Measurements from ENCODE around the gene WIPI1.

Gene WIPI1

DNA sequence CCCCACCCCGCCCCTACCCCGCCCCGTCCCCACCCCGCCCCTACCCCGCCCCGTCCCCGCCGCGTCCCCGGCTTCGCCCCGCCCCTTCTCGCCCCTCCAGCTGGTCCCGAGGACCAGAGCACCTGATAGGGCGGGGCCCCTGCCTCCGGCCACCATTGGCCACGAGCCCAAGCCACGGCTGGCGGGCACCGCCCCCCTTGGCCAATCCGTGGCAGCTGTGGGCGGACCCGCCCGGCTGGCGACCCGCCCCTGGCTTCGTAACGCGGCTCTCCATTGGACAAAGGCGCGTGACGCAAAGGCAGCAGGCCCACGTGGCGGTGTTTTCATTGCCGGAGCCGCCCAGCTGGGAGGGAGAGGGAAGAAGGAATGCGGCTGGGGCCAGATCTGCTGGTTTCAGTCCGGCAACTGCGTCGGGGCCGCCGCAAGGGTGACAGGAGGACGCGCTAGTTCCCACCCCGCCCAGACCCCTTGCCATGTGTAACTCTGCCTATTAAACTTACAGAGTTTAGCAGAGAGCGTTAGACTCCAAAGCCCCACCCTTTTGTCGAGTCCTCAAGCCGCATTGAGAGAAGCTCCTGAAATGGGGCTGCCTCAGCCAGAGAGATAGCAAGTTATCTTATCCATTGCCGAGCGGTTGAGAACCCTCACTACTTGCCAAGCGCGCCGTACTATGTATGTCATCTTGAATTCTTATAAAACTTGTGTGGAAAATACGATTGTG is 403 bp upstream of the WIPI1 start:
- in situ Hi-C loops (cut with HindIII; ENCODE audit: low pct_unique_long_range_greater_than_20kb, low sequenced_read_pairs), result no loop called here
- DNase-seq (ENCODE audit: low read depth in 1 of 2, low spot score in 1 of 2), result peak; percentile 84 to 100
- no peak for TF ChIP-seq JUND (IDR thresholded peaks at IDR 0.05; ENCODE audit: low read depth)

DNA sequence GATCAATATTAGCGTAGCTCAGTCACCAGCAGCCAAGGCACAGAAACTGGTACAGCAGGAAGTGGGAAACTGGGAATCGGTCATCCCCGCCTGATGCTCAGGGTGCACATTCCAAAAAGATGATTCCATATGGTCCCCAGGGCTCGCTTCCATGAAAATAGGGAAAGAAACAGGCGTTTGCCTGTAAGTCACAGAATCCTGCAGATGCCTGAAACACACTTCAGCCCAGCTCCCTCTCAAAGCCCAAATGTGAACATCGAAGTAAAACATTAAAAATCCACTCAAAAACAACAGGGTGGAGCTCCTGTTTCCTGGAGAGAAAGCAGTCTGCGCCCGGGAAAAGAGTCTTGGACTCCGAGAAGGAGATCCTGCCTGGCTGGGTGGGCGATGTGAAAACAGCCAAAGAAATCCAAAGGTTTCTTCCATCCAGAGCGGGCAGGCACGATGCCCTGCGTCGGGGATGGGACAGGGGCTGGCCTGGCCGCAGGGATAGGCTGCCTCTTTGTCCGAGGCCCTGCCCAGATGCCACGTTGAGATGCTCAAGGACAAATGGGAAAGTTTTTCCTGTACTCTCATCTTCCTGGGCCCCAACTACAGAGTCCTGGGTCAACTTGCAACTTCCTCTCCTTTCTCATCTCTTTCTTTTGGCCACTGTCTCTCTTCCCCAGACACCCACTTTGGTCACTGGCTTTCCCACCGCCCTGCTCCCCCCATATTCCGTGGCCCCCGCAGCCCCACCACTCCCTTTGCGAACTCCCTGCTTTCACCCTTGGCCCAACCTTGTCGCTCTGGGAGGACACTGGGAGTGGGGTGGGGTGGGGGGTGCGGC is 743 bp downstream of the WIPI1 start:
- peak; percentile 75 to 97 for DNase-seq (ENCODE audit: low read depth in 1 of 2, low spot score in 1 of 2)
- TF ChIP-seq JUND (IDR thresholded peaks at IDR 0.05; ENCODE audit: low read depth), result no peak
- in situ Hi-C loops (cut with HindIII; ENCODE audit: low pct_unique_long_range_greater_than_20kb, low sequenced_read_pairs), result no loop called here

DNA sequence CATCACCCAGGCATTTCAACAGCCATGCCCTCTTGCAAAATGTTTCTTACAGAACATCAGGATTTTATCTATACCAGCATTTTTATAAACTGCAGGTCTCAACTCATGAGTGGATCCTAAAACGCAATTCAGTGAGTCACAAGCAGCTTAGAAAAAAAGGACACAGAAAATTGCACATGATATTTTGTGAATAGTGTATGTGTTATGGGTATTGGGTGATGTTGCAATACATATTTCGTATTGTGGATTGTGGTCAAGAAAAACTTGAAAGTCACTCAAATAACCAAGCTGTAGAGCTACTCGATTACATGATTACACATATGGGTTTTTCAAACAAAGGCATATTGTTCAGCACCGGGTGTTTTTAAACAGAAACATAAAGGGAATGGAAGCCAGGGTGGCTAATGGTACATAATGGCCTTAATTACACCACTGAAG is 1.4 kb downstream of the WIPI1 start:
- in situ Hi-C loops (cut with HindIII; ENCODE audit: low pct_unique_long_range_greater_than_20kb, low sequenced_read_pairs), result no loop called here

DNA sequence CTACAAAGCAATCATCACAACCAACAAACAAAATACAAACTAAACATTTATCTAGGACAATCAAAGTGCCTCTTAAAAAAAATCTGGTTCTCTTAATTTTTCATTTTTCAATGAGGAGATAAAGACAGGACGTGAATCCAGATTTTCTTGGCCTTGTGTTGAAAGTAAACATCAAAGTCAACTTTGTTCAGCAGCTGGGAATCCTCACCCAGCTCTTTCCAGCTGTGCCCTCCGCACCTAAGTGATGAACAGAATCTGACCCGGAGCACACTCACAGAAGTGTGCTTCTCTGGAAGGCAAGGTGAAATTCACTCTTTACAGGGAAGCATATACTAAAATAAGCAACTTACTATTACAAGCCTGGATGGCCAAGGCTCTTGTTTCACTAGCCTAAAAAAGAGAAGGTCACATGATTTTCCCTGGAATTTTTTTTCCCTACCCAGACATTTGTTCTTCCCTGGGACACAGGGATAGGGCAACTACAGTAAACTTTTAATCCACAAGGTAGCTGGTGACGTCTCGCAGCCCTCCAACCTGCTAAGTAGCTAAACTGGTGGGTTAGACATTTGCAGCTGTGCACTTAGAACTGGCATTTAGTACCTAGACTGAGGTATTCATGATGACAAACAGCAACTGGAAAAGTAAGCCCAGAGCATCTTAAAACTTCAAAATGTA is 3.2 kb downstream of the WIPI1 start:
- in situ Hi-C loops (cut with HindIII; ENCODE audit: low pct_unique_long_range_greater_than_20kb, low sequenced_read_pairs), result no loop called here
- no peak for DNase-seq (ENCODE audit: low read depth in 1 of 2, low spot score in 1 of 2)
- no peak for TF ChIP-seq JUND (IDR thresholded peaks at IDR 0.05; ENCODE audit: low read depth)

More for the DNA sequence above, 1.4 kb downstream of the WIPI1 start:
- no peak for TF ChIP-seq JUND (IDR thresholded peaks at IDR 0.05; ENCODE audit: low read depth)
- DNase-seq (ENCODE audit: low read depth in 1 of 2, low spot score in 1 of 2), result no peak

DNA sequence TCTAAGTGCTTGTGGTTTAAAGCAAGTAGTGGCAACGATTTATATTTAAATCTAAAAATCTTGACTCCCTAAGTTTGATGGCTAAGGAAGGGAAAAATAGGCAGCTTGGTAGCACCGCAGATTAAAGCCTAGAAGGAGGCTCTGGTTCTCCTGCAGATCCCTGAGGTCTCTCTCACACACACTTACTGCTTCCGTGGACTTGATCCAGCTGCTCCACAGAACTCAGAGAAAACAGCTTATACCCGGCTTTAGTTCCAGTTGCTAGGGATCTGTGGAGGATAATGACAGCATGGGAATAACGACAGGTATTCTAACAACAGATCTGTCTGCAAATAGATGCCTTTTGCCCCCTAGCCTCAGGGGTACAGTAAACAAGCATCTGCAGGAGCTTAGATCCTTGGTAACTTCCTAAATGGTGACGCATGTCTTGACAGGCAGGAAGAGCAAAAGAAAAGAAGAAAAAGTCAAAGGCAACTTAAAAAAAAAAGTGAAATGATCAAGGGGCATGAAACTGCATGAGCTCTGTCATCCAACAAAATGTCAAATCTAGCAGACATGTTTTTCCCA is 4.5 kb downstream of the WIPI1 start:
- no peak for TF ChIP-seq JUND (IDR thresholded peaks at IDR 0.05; ENCODE audit: low read depth)
- no peak for DNase-seq (ENCODE audit: low read depth in 1 of 2, low spot score in 1 of 2)
- in situ Hi-C loops (cut with HindIII; ENCODE audit: low pct_unique_long_range_greater_than_20kb, low sequenced_read_pairs), result no loop called here

DNA sequence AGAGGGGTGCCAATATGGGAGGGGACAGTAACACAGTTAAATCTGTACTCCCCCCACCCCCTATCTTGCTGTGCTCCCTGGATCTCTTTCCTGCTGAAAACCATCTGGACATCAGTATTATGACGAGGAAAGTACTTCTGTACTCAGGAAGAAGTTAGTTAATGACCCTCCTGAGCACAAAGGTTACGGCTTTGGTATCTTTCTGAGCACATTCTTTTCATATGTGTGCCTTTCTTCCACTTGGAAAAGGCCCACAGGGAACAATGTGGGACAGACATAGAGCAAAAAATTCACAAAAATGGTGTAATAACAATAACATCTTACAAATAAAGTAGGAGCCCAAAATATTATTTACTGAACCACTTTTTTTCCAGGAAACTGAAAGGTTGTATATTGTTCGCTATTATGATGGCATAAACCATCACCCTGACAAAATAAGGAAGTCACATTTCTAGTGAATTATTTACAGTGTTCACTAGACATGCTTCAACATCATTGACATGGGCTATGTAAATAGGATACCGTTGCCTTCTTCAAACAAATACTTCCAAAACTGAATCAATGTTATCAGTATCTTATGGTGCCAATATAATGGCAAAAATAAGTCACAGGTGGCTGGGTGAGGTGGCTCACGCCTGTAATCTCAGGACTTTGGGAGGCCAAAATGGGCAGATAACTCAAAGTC is 5.5 kb downstream of the WIPI1 start:
- in situ Hi-C loops (cut with HindIII; ENCODE audit: low pct_unique_long_range_greater_than_20kb, low sequenced_read_pairs), result no loop called here
- no peak for TF ChIP-seq JUND (IDR thresholded peaks at IDR 0.05; ENCODE audit: low read depth)
- no peak for DNase-seq (ENCODE audit: low read depth in 1 of 2, low spot score in 1 of 2)

DNA sequence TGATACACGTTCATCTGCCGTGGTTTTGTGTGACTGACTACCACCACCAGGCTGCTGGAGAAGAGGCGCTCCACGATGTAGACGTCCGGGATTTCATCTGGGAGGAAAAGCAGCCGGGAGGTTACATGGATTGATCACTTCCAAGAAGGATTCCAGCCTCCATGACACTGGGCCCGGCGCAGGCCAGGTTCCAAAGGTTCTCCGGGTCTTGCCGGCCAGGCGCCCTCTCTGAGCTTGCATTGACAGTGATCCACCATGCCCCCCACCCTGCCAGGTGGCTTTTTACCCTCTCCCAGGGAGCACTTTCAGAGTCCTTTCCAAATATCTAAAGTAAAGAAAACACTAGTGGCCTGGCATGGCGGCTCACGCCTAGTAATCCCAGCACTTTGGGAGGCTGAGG is 6.5 kb downstream of the WIPI1 start:
- in situ Hi-C loops (cut with HindIII; ENCODE audit: low pct_unique_long_range_greater_than_20kb, low sequenced_read_pairs), result no loop called here
- TF ChIP-seq JUND (IDR thresholded peaks at IDR 0.05; ENCODE audit: low read depth), result no peak
- DNase-seq (ENCODE audit: low read depth in 1 of 2, low spot score in 1 of 2), result no peak

DNA sequence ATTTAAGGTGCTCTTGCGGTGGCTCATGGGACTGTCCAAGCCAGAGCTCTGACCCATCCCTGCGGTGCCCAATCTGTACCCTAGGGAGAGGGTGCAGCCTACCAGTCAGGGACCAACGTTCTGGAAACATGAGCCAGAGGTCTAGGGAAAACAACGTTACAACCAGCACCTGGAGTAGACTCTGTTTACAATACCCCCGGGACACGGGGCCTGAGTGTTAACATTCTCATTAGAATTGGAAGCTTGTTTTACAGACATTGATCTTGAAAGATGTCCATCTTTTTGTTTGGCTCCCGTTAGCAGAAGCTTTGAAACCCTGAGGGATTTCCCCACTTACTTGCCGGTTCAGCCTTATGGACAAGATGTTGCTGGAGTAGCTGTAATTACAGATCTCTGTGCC is 6.9 kb downstream of the WIPI1 start:
- peak; percentile 23 to 93 for DNase-seq (ENCODE audit: low read depth in 1 of 2, low spot score in 1 of 2)
- no peak for TF ChIP-seq JUND (IDR thresholded peaks at IDR 0.05; ENCODE audit: low read depth)
- in situ Hi-C loops (cut with HindIII; ENCODE audit: low pct_unique_long_range_greater_than_20kb, low sequenced_read_pairs), result no loop called here

DNA sequence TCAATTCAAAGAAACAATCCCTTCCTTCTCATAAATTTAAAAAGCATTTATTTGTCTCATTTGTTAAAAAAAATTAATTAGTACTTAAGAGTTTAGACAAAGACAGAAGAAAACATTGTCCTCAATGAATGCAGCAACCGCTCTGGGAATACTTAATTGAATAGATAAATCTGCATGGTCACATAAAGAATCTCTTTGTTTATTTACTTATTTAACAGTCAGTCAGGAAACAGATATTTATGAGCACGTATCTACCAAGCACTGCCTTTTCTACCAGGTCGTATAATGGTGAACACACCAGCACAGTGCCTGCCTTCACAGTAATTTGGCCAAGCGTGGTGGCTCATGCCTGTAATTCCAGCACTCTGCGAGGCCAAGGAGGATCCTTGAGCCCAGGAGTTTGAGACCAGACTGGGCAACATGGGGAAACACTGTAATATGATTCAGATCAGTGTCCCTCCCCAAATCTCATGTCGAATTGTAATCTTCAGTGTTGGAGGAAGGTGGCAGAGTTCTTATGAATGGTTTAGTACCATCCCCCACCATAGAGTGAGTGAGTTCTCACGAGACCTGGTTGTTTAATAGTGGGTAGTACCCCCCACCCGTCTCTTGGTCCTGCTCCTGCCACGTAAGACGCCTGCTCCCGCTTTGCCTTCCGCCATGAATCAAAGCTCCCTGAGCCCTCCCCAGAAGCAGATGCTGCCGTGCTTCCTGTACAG is 8.1 kb downstream of the WIPI1 start:
- no peak for TF ChIP-seq JUND (IDR thresholded peaks at IDR 0.05; ENCODE audit: low read depth)
- no peak for DNase-seq (ENCODE audit: low read depth in 1 of 2, low spot score in 1 of 2)
- in situ Hi-C loops (cut with HindIII; ENCODE audit: low pct_unique_long_range_greater_than_20kb, low sequenced_read_pairs), result no loop called here

DNA sequence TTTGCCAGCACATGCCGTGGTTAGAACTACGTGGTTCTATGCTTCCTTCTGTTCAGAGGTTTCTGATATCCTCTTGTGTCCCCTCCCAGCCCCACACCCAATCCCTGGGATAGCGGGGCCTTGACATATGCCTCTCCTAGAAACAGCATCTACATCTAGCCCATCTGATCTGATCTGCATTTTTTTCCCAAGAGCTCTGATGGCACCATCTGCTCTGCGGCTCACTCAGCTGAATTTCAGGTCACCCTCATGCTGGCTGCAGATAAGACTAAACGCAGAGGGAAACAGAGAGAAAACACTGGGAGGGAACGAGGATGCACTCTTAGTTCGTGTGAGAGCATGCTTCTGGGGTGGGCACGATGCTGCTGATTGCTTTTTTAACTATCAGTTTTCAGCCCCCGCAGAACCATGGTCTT is 10.7 kb downstream of the WIPI1 start:
- in situ Hi-C loops (cut with HindIII; ENCODE audit: low pct_unique_long_range_greater_than_20kb, low sequenced_read_pairs), result no loop called here
- no peak for DNase-seq (ENCODE audit: low read depth in 1 of 2, low spot score in 1 of 2)
- no peak for TF ChIP-seq JUND (IDR thresholded peaks at IDR 0.05; ENCODE audit: low read depth)

DNA sequence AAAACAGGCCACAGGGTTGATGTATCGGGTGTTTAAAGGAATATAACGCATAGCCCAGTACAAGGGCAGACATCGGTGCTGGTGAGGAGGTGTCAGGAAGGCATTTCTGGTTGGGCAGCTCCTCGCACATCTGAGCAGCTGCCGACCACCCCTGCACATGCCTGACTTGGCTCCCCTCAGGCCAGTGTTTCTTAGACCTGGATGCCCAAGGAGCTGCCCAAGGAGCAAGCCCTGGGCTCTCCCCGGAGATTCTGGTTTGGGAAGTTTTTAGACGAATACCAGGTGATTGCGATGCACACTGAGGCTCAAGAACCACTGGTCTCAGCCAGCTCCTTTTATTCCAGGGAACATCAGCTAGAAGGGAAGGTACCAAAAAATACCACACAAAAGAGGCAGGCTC is 11.6 kb downstream of the WIPI1 start:
- no peak for TF ChIP-seq JUND (IDR thresholded peaks at IDR 0.05; ENCODE audit: low read depth)
- peak in 1 of 2 experiments; percentile 56 for DNase-seq (ENCODE audit: low read depth in 1 of 2, low spot score in 1 of 2)
- in situ Hi-C loops (cut with HindIII; ENCODE audit: low pct_unique_long_range_greater_than_20kb, low sequenced_read_pairs), result no loop called here
